Heart left ventricle (tissue), 16 donors: ENCODE data around the gene IGFBP5. TPM values are rescaled to one million over a fixed set of nuclear protein-coding genes. Genes with fewer than 3 reads are reported as not detected.

Source experiments
- ATAC-seq, 4 donors: fragments of 200-7000 bp; cut with Tn5 transposase; one replicate each; pipeline ENCODE4 v1.9.1; 2020 to 2022; ENCODE audit warnings: moderate library complexity in 4 of 4, mild to moderate bottlenecking in 3 of 4, moderate number of reproducible peaks in 1 of 4
- DNase-seq, 5 donors: peaks; one replicate each; pipeline ENCODE4 v3.0.0-alpha.2; 2020
- H3K27ac ChIP-seq, 12 donors: fragments of 200-600 bp; sonication (generic) in 4 of 12; one replicate each; pipeline versions ENCODE4 v1.5.0 to v1.8.0; 2016 to 2022; ENCODE audit warnings: mild to moderate bottlenecking in 2 of 12
- H3K27me3 ChIP-seq, 9 donors: fragments of 200-600 bp; sonication (generic) in 2 of 9; one replicate each; pipeline versions ENCODE4 v1.5.1 to v1.8.0; 2016 to 2022; ENCODE audit warnings: mild to moderate bottlenecking in 3 of 9
- H3K36me3 ChIP-seq, 9 donors: fragments of 200-600 bp; sonication (generic) in 2 of 9; one replicate each; pipeline versions ENCODE4 v1.5.0 to v1.8.0; 2018 to 2022; ENCODE audit warnings: mild to moderate bottlenecking in 2 of 9
- H3K4me1 ChIP-seq, 12 donors: fragments of 200-600 bp; sonication (generic) in 4 of 12; one replicate each; pipeline versions ENCODE4 v1.5.0 to v1.8.0; 2016 to 2022; ENCODE audit warnings: mild to moderate bottlenecking in 3 of 12
- H3K4me3 ChIP-seq, 12 donors: fragments of 200-600 bp; sonication (generic) in 4 of 12; one replicate each; pipeline versions ENCODE4 v1.5.0 to v1.8.0; 2017 to 2022; ENCODE audit warnings: mild to moderate bottlenecking in 9 of 12, moderate library complexity in 4 of 12
- H3K9me3 ChIP-seq, 12 donors: fragments of 200-600 bp; sonication (generic) in 4 of 12; one replicate each; pipeline versions ENCODE4 v1.5.0 to v1.8.0; 2016 to 2022; ENCODE audit warnings: mild to moderate bottlenecking in 1 of 12
- POLR2A ChIP-seq, 2 donors: fragments of 450-650 bp; IDR thresholded peaks; one replicate each; pipeline ENCODE4 v1.6.1; 2017; ENCODE audit warnings: antibody characterized with exemption in 2 of 2, mild to moderate bottlenecking in 2 of 2, moderate library complexity in 2 of 2
- WGBS, 4 donors: extraction: QIAGEN DNeasy Blood & Tissue Kit in 2 of 4; methylation state at CpG; one replicate each; pipeline versions ENCODE4 v1.1.5 to v1.1.7; 2013 to 2018; 5-methylcytosine and 5-hydroxymethylcytosine counted together
- intact Hi-C, 10 donors: fragments of 100-400 bp; cut with DNase I; formaldehyde crosslinking; loops; one replicate each; pipeline versions ENCODE4 v1.11.1 to v1.14.2; 2022
- polyA plus RNA-seq, 2 donors: library from polyadenylated mRNA; stranded (reverse); fragments of 200-250 nt; gene quantifications; one replicate each; pipeline ENCODE4 v1.2.3, GENCODE V29; 2013
- total RNA-seq, 9 donors: library from RNA; depleted of rRNA in 2 of 9; stranded (reverse); fragments of >200 nt in 2 of 9; fragmentation: NEBNext Ultra II Directional in 3 of 9; extraction: Animal tissue kit (Norgen Biotek cat#: 25700) in 3 of 9; gene quantifications; one replicate each; pipeline versions ENCODE4 v1.1.0 to v1.2.4, GENCODE V29; 2016 to 2023
- TF ChIP-seq, protein P1 (sequence below), 12 donors: fragments of 200-600 bp; sonication (generic) in 4 of 12; IDR thresholded peaks; one replicate each; pipeline versions ENCODE4 v1.5.0 to v1.8.0; 2018 to 2022; ENCODE audit warnings: antibody characterized with exemption in 12 of 12, mild to moderate bottlenecking in 5 of 12
- donor health status: ischemic (EF 13 %, LVEDD 7.1; RV severe dilation, severe dysfunction).
- donor health status: healthy with polysubstance abuse.
- donor health status: DM: no; HTN: yes; CAD: no.
- donor health status: DM: no; HTN: no; CAD: no.
- donor health status: ischemic (EF 25% LVEDD 6.9; RV normal size, moderate dysfunction).
- donor health status: ischemic (EF 25% LVEDD 5.7; RV mildly dilated, moderate dysfunction).
- donor health status: healthy.
- donor health status: DM: yes; HTN: yes; CAD: no.
- donor health status: ischemic (EF 35%, LVEDD 5.7; RV mildly dilated, moderate dysfunction).
- donor health status: nonischemic (EF 11% LVEDD 7.7; RV severe dilation, severe dysfunction).
- donor health status: DM: yes; HTN: yes; CAD: no.
- donor health status: PGD.
- donor health status: ischemic (EF 29% LVEDD 5.4; RV normal size, mild dysfunction).
- donor health status: nonischemic (EF 23%, LVEDD 6.1; RV moderate dilation, normal function).

Gene IGFBP5
- total and polyA plus RNA-seq, 11 donors: 58.2 to 441 (median 129) TPM

DNA sequence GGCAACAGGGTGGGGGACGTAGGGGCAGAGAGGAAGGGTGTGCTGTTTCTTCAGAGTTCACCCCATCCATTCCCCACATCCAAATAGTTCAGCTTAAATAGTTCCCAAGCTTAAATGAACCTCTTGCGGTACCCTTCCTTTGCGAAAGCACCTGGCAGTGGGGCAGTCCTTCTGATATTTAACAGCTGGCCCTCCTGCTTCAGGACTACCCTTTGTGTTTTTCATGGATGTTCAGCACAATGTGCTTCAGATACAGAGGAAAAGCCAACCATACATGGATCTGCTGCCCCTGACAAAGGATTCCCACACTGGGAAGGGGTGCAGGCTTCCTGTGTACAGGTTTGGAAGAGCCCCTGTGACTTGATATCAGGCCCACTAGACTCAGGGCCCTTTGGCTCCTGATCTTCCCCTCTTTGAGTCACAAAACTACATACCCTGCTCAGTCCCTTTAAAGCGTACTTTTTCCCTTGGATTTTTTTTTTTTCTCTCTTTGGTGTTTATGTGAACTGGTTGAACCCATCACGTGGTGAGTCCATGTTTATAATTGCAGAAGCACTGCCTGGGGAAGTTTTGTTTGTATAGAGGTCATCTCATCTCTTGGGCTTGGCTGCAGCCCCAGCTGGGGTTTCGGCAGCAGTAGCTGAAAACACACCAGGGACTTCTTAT is 45.3 kb upstream of the IGFBP5 start:
- intact Hi-C loops: no loop called here
- WGBS, 4 donors: 67 to 86% (median 77%) methylated on average over 6 of the region's 6 CpGs

DNA sequence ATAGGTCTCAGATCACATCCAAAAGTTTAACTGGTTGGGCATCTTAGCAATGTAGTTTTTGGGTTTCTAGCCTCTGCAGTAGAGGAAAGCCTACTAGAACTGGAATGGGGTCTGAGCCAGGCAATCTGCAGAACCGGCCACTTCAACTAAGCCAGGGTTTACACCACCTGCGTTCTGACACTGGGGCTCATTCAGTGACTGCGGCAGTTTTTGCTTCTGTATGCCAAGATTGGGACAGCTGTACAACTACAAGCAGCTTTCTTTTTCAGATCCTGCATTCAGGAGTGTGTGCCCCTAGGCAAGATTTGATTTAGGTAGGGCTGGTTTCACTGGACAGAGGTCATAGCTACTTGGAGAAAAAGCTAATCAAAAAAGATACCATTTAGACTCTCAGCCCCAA is 43.7 kb upstream of the IGFBP5 start:
- TF ChIP-seq, protein P1, sequence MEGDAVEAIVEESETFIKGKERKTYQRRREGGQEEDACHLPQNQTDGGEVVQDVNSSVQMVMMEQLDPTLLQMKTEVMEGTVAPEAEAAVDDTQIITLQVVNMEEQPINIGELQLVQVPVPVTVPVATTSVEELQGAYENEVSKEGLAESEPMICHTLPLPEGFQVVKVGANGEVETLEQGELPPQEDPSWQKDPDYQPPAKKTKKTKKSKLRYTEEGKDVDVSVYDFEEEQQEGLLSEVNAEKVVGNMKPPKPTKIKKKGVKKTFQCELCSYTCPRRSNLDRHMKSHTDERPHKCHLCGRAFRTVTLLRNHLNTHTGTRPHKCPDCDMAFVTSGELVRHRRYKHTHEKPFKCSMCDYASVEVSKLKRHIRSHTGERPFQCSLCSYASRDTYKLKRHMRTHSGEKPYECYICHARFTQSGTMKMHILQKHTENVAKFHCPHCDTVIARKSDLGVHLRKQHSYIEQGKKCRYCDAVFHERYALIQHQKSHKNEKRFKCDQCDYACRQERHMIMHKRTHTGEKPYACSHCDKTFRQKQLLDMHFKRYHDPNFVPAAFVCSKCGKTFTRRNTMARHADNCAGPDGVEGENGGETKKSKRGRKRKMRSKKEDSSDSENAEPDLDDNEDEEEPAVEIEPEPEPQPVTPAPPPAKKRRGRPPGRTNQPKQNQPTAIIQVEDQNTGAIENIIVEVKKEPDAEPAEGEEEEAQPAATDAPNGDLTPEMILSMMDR (IDR thresholded peaks at IDR 0.05): no peak
- no peak for TF ChIP-seq POLR2A (IDR thresholded peaks at IDR 0.05)
- DNase-seq (no peak), ATAC-seq (no peak)
- WGBS, 4 donors: 90 to 96% (median 92%) methylated on average over 3 of the region's 3 CpGs
- Histone ChIP-seq H3K4me1 (peaks cover 0 to 29% (median 8%) of the 10 kb centered on the region in 12 donors), H3K4me3 (no peak overlapping the region), H3K36me3 (no peaks in the 10 kb centered on the region), H3K27ac (peak overlapping the region in 1 of 12 donors; percentile 76), H3K9me3 (no peaks in the 10 kb centered on the region), H3K27me3 (no peaks in the 10 kb centered on the region)
- intact Hi-C loops: no loop called here

More for the DNA sequence above, 45.3 kb upstream of the IGFBP5 start:
- H3K27ac ChIP-seq: peak overlapping the region in 6 of 12 donors; percentile 22 to 76 (median 52)
- H3K27me3 ChIP-seq: no peaks in the 10 kb centered on the region
- DNase-seq (peak in 2 of 5 donors; percentile 24 to 38), ATAC-seq (peak; percentile 23 to 78 (median 60))
- TF ChIP-seq, protein P1 (IDR thresholded peaks at IDR 0.05): no peak
- TF ChIP-seq POLR2A (IDR thresholded peaks at IDR 0.05): no peak
- peaks cover 0 to 21% (median 1%) of the 10 kb centered on the region in 12 donors for H3K4me1 ChIP-seq
- no peak overlapping the region for H3K4me3 ChIP-seq
- H3K9me3 ChIP-seq: no peaks in the 10 kb centered on the region
- no peaks in the 10 kb centered on the region for H3K36me3 ChIP-seq

DNA sequence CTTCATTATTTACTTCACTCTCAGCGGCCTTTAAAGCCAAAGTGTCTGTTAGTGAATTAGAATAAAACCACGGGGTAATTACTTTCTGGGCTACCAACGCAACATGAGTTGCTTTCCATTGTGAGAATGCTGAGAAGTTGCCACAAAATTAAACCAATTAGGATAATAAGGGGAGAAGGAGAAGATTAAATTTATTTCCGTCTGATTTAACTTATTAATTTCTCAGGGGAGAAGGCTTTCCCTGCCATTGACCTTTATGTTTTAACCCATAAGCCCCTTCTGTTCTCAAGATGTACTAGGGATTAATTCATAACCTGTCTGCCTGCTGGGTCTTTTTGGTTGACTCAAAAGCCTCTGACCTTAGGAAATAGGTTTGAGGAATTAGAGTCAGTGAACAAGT is 42.3 kb upstream of the IGFBP5 start:
- Histone ChIP-seq H3K36me3 (no peaks in the 10 kb centered on the region), H3K27me3 (no peaks in the 10 kb centered on the region), H3K27ac (peak overlapping the region in 1 of 12 donors; percentile 76), H3K4me3 (no peak overlapping the region), H3K4me1 (peaks cover 0 to 29% (median 8%) of the 10 kb centered on the region in 12 donors), H3K9me3 (no peaks in the 10 kb centered on the region)
- no peak for TF ChIP-seq POLR2A (IDR thresholded peaks at IDR 0.05)
- TF ChIP-seq, protein P1 (IDR thresholded peaks at IDR 0.05): no peak
- 91 to 95% (median 94%) methylated on average over 4 of the region's 4 CpGs for WGBS, 4 donors
- intact Hi-C loops: no loop called here
- no peak for DNase-seq
- ATAC-seq: no peak

DNA sequence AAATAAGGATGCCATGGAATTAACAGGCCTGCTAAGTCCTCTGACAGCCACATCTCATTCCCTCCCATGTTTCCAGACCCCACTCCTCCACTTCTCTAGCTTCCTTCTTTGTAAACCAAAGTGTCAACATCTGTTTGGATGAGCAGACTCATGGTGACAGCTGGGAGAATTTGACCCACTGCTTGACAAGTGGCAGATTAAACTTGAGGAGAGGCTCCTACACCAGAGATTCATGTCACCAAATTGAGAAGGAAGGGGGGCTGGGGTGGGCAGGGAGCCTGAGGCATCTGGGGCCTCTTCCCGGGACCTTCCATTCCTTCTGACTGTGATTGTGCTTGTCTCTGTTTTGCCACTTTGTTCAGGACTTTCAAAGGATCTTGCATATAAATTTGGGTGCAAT is 41.0 kb upstream of the IGFBP5 start:
- H3K27ac ChIP-seq: peak overlapping the region in 1 of 12 donors; percentile 66
- no peaks in the 10 kb centered on the region for H3K9me3 ChIP-seq
- H3K4me3 ChIP-seq: no peak overlapping the region
- H3K4me1 ChIP-seq: peaks cover 0 to 29% (median 8%) of the 10 kb centered on the region in 12 donors
- WGBS, 4 donors: 0 to 88% (median 19%) methylated on average over 1 of the region's 1 CpG
- intact Hi-C loops: no loop called here
- DNase-seq (no peak), ATAC-seq (no peak)
- no peaks in the 10 kb centered on the region for H3K27me3 ChIP-seq
- TF ChIP-seq, protein P1 (IDR thresholded peaks at IDR 0.05): no peak
- no peak for TF ChIP-seq POLR2A (IDR thresholded peaks at IDR 0.05)
- no peaks in the 10 kb centered on the region for H3K36me3 ChIP-seq
